IMR-90 (cell line): Measurements from ENCODE around the gene EXOC4. TPM values are rescaled to one million over a fixed set of nuclear protein-coding genes. Genes with fewer than 3 reads are reported as not detected.

Source experiments
- ATAC-seq: fragments of 200-7000 bp; cut with Tn5 transposase; 2 replicates; pipeline ENCODE4 v1.9.1; 2020; ENCODE audit warnings: low read depth, mild to moderate bottlenecking, moderate library complexity
- BruUV-seq: library from RNA; stranded (reverse); fragments of 400-500 nt; replicated peaks from 2 replicates; lab custom pipeline; 2021; lab: Mats Ljungman, UMichigan
- CTCF ChIA-PET: fragments of 300-600 bp; formaldehyde crosslinking; extraction: SDS; loops from one replicate; lab custom pipeline; 2021; ENCODE audit warnings: antibody characterized with exemption; lab: Yijun Ruan, JAX
- POLR2A ChIA-PET: fragments of 300-600 bp; sonication (Branson Sonifier 250); formaldehyde crosslinking; loops from one replicate; lab custom pipeline; 2022; ENCODE audit warnings: antibody characterized with exemption; ENCODE audit not compliant: unreplicated experiment; lab: Charles Lee
- DNase-seq: peaks from one replicate; pipeline ENCODE4 v3.0.0; 2013
- H2AFZ ChIP-seq: replicated peaks from 2 replicates; pipeline ENCODE3; 2013; ENCODE audit warnings: low read length, mild to moderate bottlenecking; ENCODE audit not compliant: poor library complexity
- H2AK5ac ChIP-seq: 2 replicates; pipeline ENCODE4 v1.6.1; 2013; ENCODE audit warnings: low read depth, low read length, inconsistent platforms
- H2AK9ac ChIP-seq: replicated peaks from 2 replicates; pipeline ENCODE3; 2013; ENCODE audit warnings: mild to moderate bottlenecking, low read depth, low read length, moderate library complexity; ENCODE audit not compliant: poor library complexity
- H2BK120ac ChIP-seq: 2 replicates; pipeline ENCODE4 v1.6.1; 2013; ENCODE audit warnings: low read depth, low read length, inconsistent platforms
- H2BK15ac ChIP-seq: 3 replicates; pipeline ENCODE4 v1.6.1; 2013; ENCODE audit warnings: low read depth, low read length, inconsistent platforms
- H2BK20ac ChIP-seq: 2 replicates; pipeline ENCODE4 v1.6.1; 2013; ENCODE audit warnings: low read depth, mild to moderate bottlenecking, inconsistent platforms, low read length, moderate library complexity
- H2BK5ac ChIP-seq: 2 replicates; pipeline ENCODE4 v1.6.1; 2013; ENCODE audit warnings: mild to moderate bottlenecking, low read depth, low read length, inconsistent platforms; ENCODE audit not compliant: poor library complexity, severe bottlenecking
- H3K14ac ChIP-seq: replicated peaks from 2 replicates; pipeline ENCODE4 v1.6.1; 2013; ENCODE audit warnings: low read depth, low read length, inconsistent platforms
- H3K18ac ChIP-seq: 2 replicates; pipeline ENCODE4 v1.6.1; 2013; ENCODE audit warnings: low read depth, low read length, control low read depth
- H3K23ac ChIP-seq: 2 replicates; pipeline ENCODE4 v1.6.1; 2013; ENCODE audit warnings: low read depth, low read length, inconsistent platforms
- H3K27ac ChIP-seq: 2 replicates; pipeline ENCODE4 v1.5.1; 2013; ENCODE audit warnings: mild to moderate bottlenecking, control low read depth, low read length; ENCODE audit not compliant: insufficient read depth
- H3K27me3 ChIP-seq: 2 replicates; pipeline ENCODE4 v1.6.1; 2013; ENCODE audit warnings: low read length; ENCODE audit not compliant: control insufficient read depth, insufficient read depth
- H3K36me3 ChIP-seq: 2 replicates; pipeline ENCODE4 v1.6.1; 2013; ENCODE audit warnings: low read length, mixed read lengths; ENCODE audit not compliant: control insufficient read depth, insufficient read depth
- H3K4ac ChIP-seq: 2 replicates; pipeline ENCODE4 v1.6.1; 2013; ENCODE audit warnings: low read depth, low read length, inconsistent platforms
- H3K4me1 ChIP-seq: 2 replicates; pipeline ENCODE4 v1.6.1; 2013; ENCODE audit warnings: low read length, mixed read lengths; ENCODE audit not compliant: control insufficient read depth, insufficient read depth
- H3K4me2 ChIP-seq: 2 replicates; pipeline ENCODE4 v1.6.1; 2013; ENCODE audit warnings: low read depth, mild to moderate bottlenecking, control low read depth, low read length, moderate library complexity
- H3K4me3 ChIP-seq: 2 replicates; pipeline ENCODE4 v1.5.1; 2013; ENCODE audit warnings: low read depth, mild to moderate bottlenecking, control low read depth, low read length, moderate library complexity; ENCODE audit not compliant: insufficient read depth
- H3K56ac ChIP-seq: 2 replicates; pipeline ENCODE4 v1.6.1; 2013; ENCODE audit warnings: low read length, inconsistent platforms; ENCODE audit not compliant: insufficient read depth; ENCODE audit errors: extremely low read depth
- H3K79me1 ChIP-seq, 2 experiments: 2 replicates each; pipeline ENCODE4 v1.6.1; 2013; ENCODE audit warnings: low read length in 2 of 2, inconsistent platforms in 1 of 2, low read depth in 1 of 2
- H3K9ac ChIP-seq: 2 replicates; pipeline ENCODE4 v1.6.1; 2013; ENCODE audit warnings: low read depth, low read length, control low read depth
- H3K9me1 ChIP-seq: 2 replicates; pipeline ENCODE4 v1.6.1; 2013; ENCODE audit warnings: low read length, inconsistent platforms; ENCODE audit not compliant: insufficient read depth
- H3K9me3 ChIP-seq: 2 replicates; pipeline ENCODE4 v1.6.1; 2013; ENCODE audit warnings: low read length; ENCODE audit not compliant: control insufficient read depth, insufficient read depth
- H4K20me1 ChIP-seq: 2 replicates; pipeline ENCODE4 v1.6.1; 2013; ENCODE audit warnings: low read length, inconsistent platforms; ENCODE audit not compliant: insufficient read depth
- H4K5ac ChIP-seq: 2 replicates; pipeline ENCODE4 v1.6.1; 2013; ENCODE audit warnings: mild to moderate bottlenecking, low read depth, low read length, control low read depth
- H4K8ac ChIP-seq, 2 experiments: 2 replicates each; pipeline ENCODE4 v1.6.1; 2013; ENCODE audit warnings: low read depth in 2 of 2, low read length in 2 of 2, control low read depth in 1 of 2, inconsistent platforms in 1 of 2
- H4K91ac ChIP-seq: 2 replicates; pipeline ENCODE4 v1.6.1; 2013; ENCODE audit warnings: low read depth, low read length, inconsistent platforms; ENCODE audit not compliant: insufficient read depth
- BHLHE40 ChIP-seq: fragments of 150-350 bp; IDR thresholded peaks from 2 replicates; pipeline ENCODE4 v1.6.1; 2016; ENCODE audit warnings: mild to moderate bottlenecking, low read depth, low read length
- CEBPB ChIP-seq: IDR thresholded peaks from 2 replicates; pipeline ENCODE4 v1.6.1; 2012; ENCODE audit warnings: low read depth, low read length, improper control_type of control experiment
- FOS ChIP-seq: fragments of 150-350 bp; IDR thresholded peaks from 2 replicates; pipeline ENCODE4 v1.6.1; 2016; ENCODE audit warnings: low read depth, low read length
- MAFK ChIP-seq: IDR thresholded peaks from 2 replicates; pipeline ENCODE4 v1.6.1; 2012; ENCODE audit warnings: low read depth, low read length, improper control_type of control experiment
- RCOR1 ChIP-seq: IDR thresholded peaks from 2 replicates; pipeline ENCODE4 v1.6.1; 2012; ENCODE audit warnings: mild to moderate bottlenecking, low read length, improper control_type of control experiment; ENCODE audit not compliant: insufficient replicate concordance
- SMC3 ChIP-seq: fragments of 150-350 bp; IDR thresholded peaks from 2 replicates; pipeline ENCODE4 v1.6.1; 2016; ENCODE audit warnings: low read depth, mild to moderate bottlenecking, antibody characterized with exemption, low read length, moderate library complexity
- WGBS, 2 experiments: methylation state at CpG; one replicate each; pipeline versions ENCODE4 v1.1.5 to v1.1.7; 2013; ENCODE audit warnings: missing lambda C conversion rate in 2 of 2; ENCODE audit not compliant: insufficient read length in 1 of 2; ENCODE audit errors: extremely low coverage in 2 of 2; 5-methylcytosine and 5-hydroxymethylcytosine counted together
- dilution Hi-C: fragments of 300-500 bp; cut with HindIII; formaldehyde crosslinking; loops from one replicate; pipeline ENCODE4 v1.14.3; 2018; ENCODE audit warnings: low sequenced_read_pairs; ENCODE audit not compliant: unreplicated experiment
- in situ Hi-C: fragments of 300-500 bp; cut with MboI; formaldehyde crosslinking; loops from 3 replicates; pipeline ENCODE4 v1.14.3; 2019; ENCODE audit warnings: low sequenced_read_pairs, inconsistent platforms, mixed read lengths
- intact Hi-C: fragments of 100-400 bp; cut with micrococcal nuclease; formaldehyde crosslinking; loops from 2 replicates; pipeline ENCODE4 v1.10.0; 2022
- polyA plus RNA-seq, 3 experiments: library from polyadenylated mRNA; depleted of rRNA; stranded (reverse); fragments of >200 nt; gene quantifications; 2 replicates each; pipeline ENCODE4 v1.2.3, GENCODE V29; 2012; ENCODE audit warnings: low replicate concordance in 1 of 3
- total RNA-seq: library from RNA; depleted of rRNA; stranded (reverse); fragments of >200 nt; gene quantifications from 2 replicates; pipeline ENCODE4 v1.2.3, GENCODE V29; 2012

The EXOC4 gene
- total and polyA plus RNA-seq, 2 of the 4 experiments (the other 2 are of a cell fraction): 25.4 to 94.6 TPM

DNA sequence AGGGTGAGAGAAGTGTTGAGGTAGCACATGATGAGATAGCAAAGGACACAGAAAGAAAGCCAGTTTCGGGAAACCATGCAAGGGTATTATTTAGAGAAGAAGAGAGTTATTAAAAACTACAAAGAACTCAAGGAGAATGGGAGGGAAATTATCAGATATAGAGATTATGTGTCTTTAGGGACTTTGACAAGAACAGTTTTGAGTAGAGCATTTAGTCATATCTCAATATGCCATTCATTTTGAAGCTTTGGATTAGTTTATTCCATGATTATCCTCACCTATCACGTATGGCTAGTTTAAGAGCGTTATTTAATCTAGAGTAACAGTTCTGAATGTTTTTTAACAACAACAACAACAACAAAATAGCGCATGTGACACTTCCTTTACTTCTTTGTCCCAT is 409.4 kb downstream of the EXOC4 start:
- POLR2A ChIA-PET: no interaction called here
- ATAC-seq (no peak), DNase-seq (no peak)
- no peak overlapping the region for H4K8ac ChIP-seq
- no peak overlapping the region for H3K4me2 ChIP-seq
- CTCF ChIA-PET: interaction anchor here (0.6 to 0.7 kb wide), 2 partner anchors 8 to 116 kb away, joined by 3 to 4 read pairs; no protein-coding TSS in a partner anchor
- no peak overlapping the region for H3K9ac ChIP-seq
- H3K9me1 ChIP-seq: no peaks in the 10 kb centered on the region
- no CpG with 5 or more reads among the region's 4 CpGs for WGBS, 2 experiments
- no peaks in the 10 kb centered on the region for H3K79me1 ChIP-seq
- dilution Hi-C loops (no loop called here), intact Hi-C loops (no loop called here), in situ Hi-C loops (no loop called here)
- no peak overlapping the region for H3K14ac ChIP-seq
- BruUV-seq: no TSS peak
- no peak overlapping the region for H2BK120ac ChIP-seq
- no peak overlapping the region for H4K5ac ChIP-seq
- no peak overlapping the region for H2AFZ ChIP-seq
- H2AK9ac ChIP-seq: no peak overlapping the region
- TF ChIP-seq BHLHE40 (no peak), MAFK (no peak), SMC3 (no peak), FOS (no peak), RCOR1 (no peak), CEBPB (no peak)
- H3K4me3 ChIP-seq: no peak overlapping the region
- H3K27ac ChIP-seq: no peak overlapping the region
- H3K18ac ChIP-seq: no peak overlapping the region
- no peak overlapping the region for H2BK5ac ChIP-seq
- no peaks in the 10 kb centered on the region for H4K20me1 ChIP-seq
- H3K36me3 ChIP-seq: no peaks in the 10 kb centered on the region
- no peak overlapping the region for H3K4ac ChIP-seq
- H2BK15ac ChIP-seq: no peak overlapping the region
- H3K56ac ChIP-seq: no peak overlapping the region
- H3K23ac ChIP-seq: no peak overlapping the region
- no peak overlapping the region for H4K91ac ChIP-seq
- peaks cover 2% of the 10 kb centered on the region; the same call in 1 of the 2 replicates for H3K4me1 ChIP-seq
- no peak overlapping the region for H2AK5ac ChIP-seq
- no peaks in the 10 kb centered on the region for H3K27me3 ChIP-seq
- H3K9me3 ChIP-seq: no peaks in the 10 kb centered on the region
- no peak overlapping the region for H2BK20ac ChIP-seq
